ENCODE measurements around the gene SUGCT.

GRCh38 chr7:40232242-40232893, 97.6 kb downstream of the SUGCT start:
- peak; percentile 63 for TF ChIP-seq CTCF (IDR thresholded peaks at IDR 0.05; ENCODE audit: low read depth, low read length)
- no peak for TF ChIP-seq POLR2A (IDR thresholded peaks at IDR 0.05; ENCODE audit: extremely low read depth, insufficient read length)
- peak; percentile 20; the same call in 1 of the 2 replicates for TF ChIP-seq MAX (IDR thresholded peaks at IDR 0.05; ENCODE audit: low read depth, low read length)
- no peak for TF ChIP-seq MYC (IDR thresholded peaks at IDR 0.05; ENCODE audit: low read depth, low read length)
